Spleen (tissue), 11 donors: ENCODE data around the gene AFAP1L1. TPM values are rescaled to one million over a fixed set of nuclear protein-coding genes. Genes with fewer than 3 reads are reported as not detected.

Experiments used
- DNase-seq: peaks from one replicate; pipeline ENCODE4 v3.0.0-alpha.2; 2020
- H3K27ac ChIP-seq, 8 donors: fragments of 200-600 bp; sonication (generic) in 7 of 8; 1 replicate in 4 of 8; 2 replicates in 4 of 8; pipeline versions ENCODE4 v1.5.0 to v1.8.0; 2016 to 2021; ENCODE audit warnings: inconsistent platforms in 4 of 8, mild to moderate bottlenecking in 4 of 8, moderate library complexity in 1 of 8
- H3K27me3 ChIP-seq, 7 donors: fragments of 200-600 bp; sonication (generic) in 6 of 7; replicated peaks in 1 of 7; 1 replicate in 4 of 7; 2 replicates in 3 of 7; pipeline versions ENCODE4 v1.5.0 to v1.8.0; 2016 to 2021; ENCODE audit warnings: inconsistent platforms in 3 of 7, mild to moderate bottlenecking in 1 of 7
- H3K36me3 ChIP-seq, 6 donors: fragments of 200-600 bp; sonication (generic) in 5 of 6; 1 replicate in 4 of 6; 2 replicates in 2 of 6; pipeline versions ENCODE4 v1.5.0 to v1.8.0; 2016 to 2021; ENCODE audit warnings: inconsistent platforms in 2 of 6
- H3K4me1 ChIP-seq, 6 donors: fragments of 200-600 bp; sonication (generic) in 5 of 6; 1 replicate in 3 of 6; 2 replicates in 3 of 6; pipeline versions ENCODE4 v1.5.0 to v1.8.0; 2016 to 2021; ENCODE audit warnings: inconsistent platforms in 3 of 6
- H3K4me3 ChIP-seq, 8 donors: fragments of 200-600 bp; sonication (generic) in 7 of 8; 1 replicate in 4 of 8; 2 replicates in 4 of 8; pipeline versions ENCODE4 v1.5.0 to v1.8.0; 2016 to 2021; ENCODE audit warnings: inconsistent platforms in 4 of 8, mild to moderate bottlenecking in 4 of 8, moderate library complexity in 2 of 8
- H3K9me3 ChIP-seq, 8 donors: fragments of 200-600 bp; sonication (generic) in 7 of 8; 1 replicate in 4 of 8; 2 replicates in 4 of 8; pipeline versions ENCODE4 v1.5.0 to v1.8.0; 2016 to 2021; ENCODE audit warnings: inconsistent platforms in 4 of 8
- CTCF ChIP-seq, 11 experiments: fragments of 200-600 bp in 7 of 11; fragments of 450-650 bp in 4 of 11; sonication (generic) in 4 of 11; IDR thresholded peaks in 8 of 11; conservative IDR thresholded peaks in 3 of 11; 1 replicate in 7 of 11; 2 replicates in 4 of 11; pipeline versions ENCODE4 v1.4.0 to v1.8.0; 2016 to 2021; ENCODE audit warnings: antibody characterized with exemption in 11 of 11, inconsistent platforms in 4 of 11, mild to moderate bottlenecking in 1 of 11
- POLR2A ChIP-seq, 3 donors: fragments of 450-650 bp; IDR thresholded peaks; one replicate each; pipeline ENCODE4 v1.5.1; 2017; ENCODE audit warnings: antibody characterized with exemption in 3 of 3, mild to moderate bottlenecking in 1 of 3
- POLR2AphosphoS5 ChIP-seq, 3 donors: sonication (generic); formaldehyde crosslinking; IDR thresholded peaks; one replicate each; pipeline ENCODE4 v1.5.1; 2017; ENCODE audit warnings: antibody characterized with exemption in 3 of 3
- WGBS, 5 donors: extraction: QIAGEN DNeasy Blood & Tissue Kit in 3 of 5; methylation state at CpG; one replicate each; pipeline versions ENCODE4 v1.1.5 to v1.1.7; 2013 to 2018; 5-methylcytosine and 5-hydroxymethylcytosine counted together
- intact Hi-C: fragments of 100-400 bp; cut with DNase I; formaldehyde crosslinking; loops from one replicate; pipeline ENCODE4 v1.15.0; 2023; ENCODE audit warnings: low total_unique reads
- polyA plus RNA-seq, 3 donors: library from polyadenylated mRNA; stranded (reverse); fragments of 200-250 nt; gene quantifications; one replicate each; pipeline ENCODE4 v1.2.1, GENCODE V29; 2013
- total RNA-seq, 7 donors: library from RNA; depleted of rRNA in 3 of 7; stranded (reverse); fragments of >200 nt in 3 of 7; fragmentation: NEBNext Ultra II Directional in 4 of 7; extraction: Animal tissue kit (Norgen Biotek cat#: 25700) in 4 of 7; gene quantifications; one replicate each; pipeline versions ENCODE4 v1.1.0 to v1.2.1, GENCODE V29; 2016 to 2021
- donor health status: healthy with polysubstance abuse.
- donor health status: DM: no; HTN: no; CAD: no; lungs with moderate emphysema.
- donor health status: DM: no; HTN: no; CAD: no.
- donor health status: Bipolar disorder and iron deficiency.
- donor health status: healthy.
- donor health status: DM: no; HTN: no; CAD: no.
- donor health status: DM: yes; HTN: yes; CAD: no.

AFAP1L1 gene
- total and polyA plus RNA-seq, 10 donors = 1.7 to 21.8 (median 10.3) TPM

DNA sequence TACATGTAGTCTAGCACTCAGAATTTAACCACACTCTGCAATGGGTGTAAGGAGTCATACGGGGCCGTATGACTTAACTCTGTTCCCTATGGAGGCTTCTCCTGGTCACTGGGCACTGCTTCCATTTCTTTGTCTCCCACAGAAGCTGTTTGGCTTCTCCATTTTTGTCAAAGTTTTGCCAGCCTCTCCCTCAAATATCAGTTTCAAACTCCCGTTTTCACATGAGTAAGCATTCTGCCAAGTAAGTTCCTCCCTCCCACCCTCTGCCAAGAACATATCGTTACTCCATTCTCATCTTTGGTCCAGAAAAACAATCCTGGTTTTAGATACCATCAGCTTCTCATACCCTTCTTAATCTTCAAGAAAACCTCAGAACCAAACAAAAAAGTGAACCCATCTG, 6.1 kb downstream of the AFAP1L1 start:
- Histone ChIP-seq H3K36me3 (no peaks in the 10 kb centered on the region), H3K9me3 (no peaks in the 10 kb centered on the region), H3K27ac (peak overlapping the region in 2 of 8 donors; percentile 24 to 33), H3K4me3 (no peak overlapping the region), H3K4me1 (peaks cover 0 to 26% (median 10%) of the 10 kb centered on the region in 6 donors), H3K27me3 (peaks cover 0 to 16% (median 0%) of the 10 kb centered on the region in 7 donors)
- intact Hi-C loops = no loop called here
- TF ChIP-seq CTCF (IDR thresholded peaks at IDR 0.05 in 8 of 11, conservative IDR thresholded peaks at IDR 0.05 in 3 of 11) = no peak
- no peak for TF ChIP-seq POLR2AphosphoS5 (IDR thresholded peaks at IDR 0.05)
- no peak for TF ChIP-seq POLR2A (IDR thresholded peaks at IDR 0.05)
- 53 to 68% (median 59%) methylated on average over 4 of the region's 4 CpGs for WGBS, 5 donors
- DNase-seq = no peak

DNA sequence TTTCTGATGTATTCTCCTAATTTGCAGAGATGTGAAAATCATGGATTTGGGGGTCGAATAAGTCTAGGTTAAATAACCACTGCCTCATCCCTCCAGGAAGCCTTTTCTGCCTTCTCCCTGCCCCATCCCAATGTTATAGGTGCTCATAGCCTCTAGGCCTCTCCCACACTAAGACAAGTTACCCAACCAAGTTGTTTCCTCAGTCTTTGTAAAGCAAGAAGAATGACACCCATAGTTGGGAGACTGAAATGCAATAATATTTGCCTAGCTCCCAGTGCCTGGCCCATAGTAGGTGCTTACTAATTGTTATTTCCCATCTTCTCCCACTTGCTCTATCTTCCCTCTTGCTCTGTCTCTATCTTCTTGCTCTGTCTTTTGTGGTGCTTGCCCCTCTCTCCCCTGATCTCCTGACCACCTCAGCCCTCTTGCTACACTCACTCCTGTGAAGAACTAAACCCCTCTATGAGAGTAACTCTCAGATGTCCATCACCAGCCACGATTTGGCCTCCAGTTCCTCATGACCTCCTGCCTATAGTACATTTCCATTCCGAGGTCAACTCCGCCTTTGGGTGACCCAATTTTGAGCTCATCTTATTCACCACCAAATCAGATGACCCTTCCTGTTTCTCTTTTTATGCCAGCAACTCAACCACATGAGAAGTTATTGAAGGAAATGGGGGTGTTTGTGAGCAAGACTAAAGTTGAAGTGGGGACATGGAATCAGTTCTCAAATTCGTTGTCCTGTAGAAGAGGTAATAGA, 7.0 kb downstream of the AFAP1L1 start:
- WGBS, 5 donors = 66 to 80% (median 73%) methylated on average over 5 of the region's 5 CpGs
- intact Hi-C loops = no loop called here
- no peak for DNase-seq
- TF ChIP-seq POLR2AphosphoS5 (IDR thresholded peaks at IDR 0.05) (no peak), POLR2A (IDR thresholded peaks at IDR 0.05) (no peak), CTCF (IDR thresholded peaks at IDR 0.05 in 8 of 11, conservative IDR thresholded peaks at IDR 0.05 in 3 of 11) (no peak)
- H3K27ac ChIP-seq = peak overlapping the region in 2 of 8 donors; percentile 5 to 24
- no peaks in the 10 kb centered on the region for H3K9me3 ChIP-seq
- H3K36me3 ChIP-seq = no peaks in the 10 kb centered on the region
- H3K27me3 ChIP-seq = peaks cover 0 to 7% (median 0%) of the 10 kb centered on the region in 7 donors
- no peak overlapping the region for H3K4me3 ChIP-seq
- H3K4me1 ChIP-seq = peaks cover 0 to 18% (median 4%) of the 10 kb centered on the region in 6 donors

DNA sequence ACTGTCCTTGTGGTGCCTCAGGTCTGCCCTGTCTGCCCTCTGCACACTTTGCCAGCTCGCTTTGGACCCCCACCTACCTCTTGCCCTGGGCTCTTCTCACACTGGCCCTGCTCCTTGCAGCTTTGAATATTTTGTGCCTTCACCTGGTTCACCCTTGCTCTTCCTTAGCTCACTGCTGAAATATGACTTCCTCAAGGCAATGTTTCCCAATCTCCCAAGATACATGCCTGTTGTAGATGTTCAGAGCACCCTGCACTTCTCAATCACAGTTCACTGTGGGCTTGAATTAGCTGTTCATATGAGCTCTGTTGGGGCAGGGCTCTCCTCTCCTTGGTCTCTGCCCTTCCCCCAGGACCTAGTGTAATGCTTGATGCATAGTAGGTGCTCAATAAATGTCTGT, 8.0 kb downstream of the AFAP1L1 start:
- Histone ChIP-seq H3K4me1 (peaks cover 0 to 14% (median 0%) of the 10 kb centered on the region in 6 donors), H3K36me3 (no peaks in the 10 kb centered on the region), H3K9me3 (no peaks in the 10 kb centered on the region), H3K27ac (peak overlapping the region in 1 of 8 donors; percentile 8), H3K4me3 (no peak overlapping the region), H3K27me3 (peaks cover 0 to 6% (median 0%) of the 10 kb centered on the region in 7 donors)
- TF ChIP-seq POLR2A (IDR thresholded peaks at IDR 0.05) = no peak
- TF ChIP-seq CTCF (IDR thresholded peaks at IDR 0.05 in 8 of 11, conservative IDR thresholded peaks at IDR 0.05 in 3 of 11) = no peak
- TF ChIP-seq POLR2AphosphoS5 (IDR thresholded peaks at IDR 0.05) = no peak
- intact Hi-C loops = no loop called here
- 71 to 96% (median 90%) methylated on average over 1 of the region's 1 CpG for WGBS, 5 donors
- DNase-seq = no peak

- intact Hi-C loops = no loop called here
- 21 to 41% (median 29%) methylated on average over 1 of the region's 1 CpG for whole genome bisulfite sequencing, 5 donors
- Histone ChIP-seq H3K4me3 (no peak overlapping the region), H3K36me3 (no peaks in the 10 kb centered on the region), H3K9me3 (no peaks in the 10 kb centered on the region), H3K27me3 (peaks cover 0 to 6% (median 0%) of the 10 kb centered on the region in 7 donors), H3K4me1 (peaks cover 0 to 14% (median 0%) of the 10 kb centered on the region in 6 donors), H3K27ac (peak overlapping the region in 1 of 8 donors; percentile 8)
- TF ChIP-seq CTCF (IDR thresholded peaks at IDR 0.05 in 8 of 11, conservative IDR thresholded peaks at IDR 0.05 in 3 of 11) = no peak
- TF ChIP-seq POLR2A (IDR thresholded peaks at IDR 0.05) = no peak
- no peak for TF ChIP-seq POLR2AphosphoS5 (IDR thresholded peaks at IDR 0.05)
- no peak for DNase-seq
Observed at GRCh38 chr5:149280124-149280523, 8.5 kb downstream of the AFAP1L1 start.
